ENCODE data around the gene SIM1. TPM values are rescaled to one million over a fixed set of nuclear protein-coding genes. Genes with fewer than 3 reads are reported as not detected.

The SIM1 gene
- total RNA-seq, 1 donor from 2014 or later: 29.7 TPM

- DNase-seq (ENCODE audit: low read depth): no peak
These were observed 5.7 kb downstream of the SIM1 start for GRCh38 chr6:100458841-100459591.

- DNase-seq (ENCODE audit: low read depth): no peak
These were observed 7.3 kb downstream of the SIM1 start for GRCh38 chr6:100457311-100457990.

- no peak for DNase-seq (ENCODE audit: low read depth)
These were observed 7.8 kb downstream of the SIM1 start for GRCh38 chr6:100456908-100457235.

- DNase-seq (ENCODE audit: low read depth): no peak
These were observed 8.4 kb downstream of the SIM1 start for GRCh38 chr6:100456141-100456907.

GRCh38 chr6:100455230-100456124 lies 9.2 kb downstream of the SIM1 start:
- DNase-seq (ENCODE audit: low read depth): no peak

- no peak for DNase-seq (ENCODE audit: low read depth)
These were observed 10.0 kb downstream of the SIM1 start for GRCh38 chr6:100454551-100455229.

GRCh38 chr6:100453701-100454521 lies 10.8 kb downstream of the SIM1 start:
- DNase-seq (ENCODE audit: low read depth): no peak

GRCh38 chr6:100452998-100453397 lies 11.7 kb downstream of the SIM1 start:
- no peak for DNase-seq (ENCODE audit: low read depth)

- no peak for DNase-seq (ENCODE audit: low read depth)
These were observed 13.1 kb downstream of the SIM1 start for GRCh38 chr6:100451577-100451976.

GRCh38 chr6:100449239-100449691 lies 15.5 kb downstream of the SIM1 start:
- no peak for DNase-seq (ENCODE audit: low read depth)

GRCh38 chr6:100447900-100448748 lies 16.6 kb downstream of the SIM1 start:
- no peak for DNase-seq (ENCODE audit: low read depth)

GRCh38 chr6:100447081-100447899 lies 17.4 kb downstream of the SIM1 start:
- no peak for DNase-seq (ENCODE audit: low read depth)

GRCh38 chr6:100446115-100447080 lies 18.3 kb downstream of the SIM1 start:
- no peak for DNase-seq (ENCODE audit: low read depth)

- no peak for DNase-seq (ENCODE audit: low read depth)
These were observed 19.2 kb downstream of the SIM1 start for GRCh38 chr6:100445512-100445911.

GRCh38 chr6:100440935-100441334 lies 23.8 kb downstream of the SIM1 start:
- no peak for DNase-seq (ENCODE audit: low read depth)

- DNase-seq (ENCODE audit: low read depth): peak; percentile 76
These were observed 29.4 kb downstream of the SIM1 start for GRCh38 chr6:100435299-100435698.

All from myocyte (in vitro differentiated cells).